Duodenal mucosa (tissue), 2 donors: ENCODE measurements around the gene HSD3B7.

ENCODE experiments used
- H3K27ac ChIP-seq: one replicate; pipeline ENCODE4 v1.7.0; 2013; ENCODE audit warnings: low read depth, low read length
- H3K27me3 ChIP-seq, 2 donors: one replicate each; pipeline ENCODE4 v1.7.0; 2013; ENCODE audit warnings: low read length in 2 of 2, control low read depth in 1 of 2; ENCODE audit not compliant: insufficient read depth in 2 of 2, control insufficient read depth in 1 of 2
- H3K36me3 ChIP-seq, 2 donors: one replicate each; pipeline ENCODE4 v1.7.0; 2013; ENCODE audit warnings: low read length in 2 of 2, control low read depth in 1 of 2; ENCODE audit not compliant: insufficient read depth in 2 of 2, control insufficient read depth in 1 of 2
- H3K4me1 ChIP-seq, 2 donors: one replicate each; pipeline ENCODE4 v1.7.0; 2013; ENCODE audit warnings: low read length in 2 of 2, control low read depth in 1 of 2; ENCODE audit not compliant: insufficient read depth in 2 of 2, control insufficient read depth in 1 of 2
- H3K4me3 ChIP-seq, 2 donors: one replicate each; pipeline ENCODE4 v1.7.0; 2013; ENCODE audit warnings: low read length in 2 of 2, low read depth in 1 of 2
- H3K9ac ChIP-seq, 2 donors: one replicate each; pipeline ENCODE4 v1.7.0; 2013; ENCODE audit warnings: low read length in 2 of 2, low read depth in 1 of 2
- H3K9me3 ChIP-seq, 2 donors: one replicate each; pipeline ENCODE4 v1.7.0; 2013; ENCODE audit warnings: low read length in 2 of 2, control low read depth in 1 of 2; ENCODE audit not compliant: control insufficient read depth in 1 of 2

Gene HSD3B7

GRCh38 chr16:30991052-30991451 is 6.0 kb downstream of the HSD3B7 start:
- Histone ChIP-seq H3K27ac (no peak overlapping the region), H3K9me3 (no peaks in the 10 kb centered on the region), H3K27me3 (no peaks in the 10 kb centered on the region), H3K9ac (no peak overlapping the region), H3K36me3 (peaks cover 0 to 2% of the 10 kb centered on the region in 2 donors), H3K4me1 (peaks cover under 1% of the 10 kb centered on the region in 2 donors), H3K4me3 (no peak overlapping the region)

- H3K4me1 ChIP-seq = peaks cover 6 to 10% of the 10 kb centered on the region in 2 donors
- H3K9ac ChIP-seq = no peak overlapping the region
- H3K27me3 ChIP-seq = no peaks in the 10 kb centered on the region
- peaks cover 0 to 2% of the 10 kb centered on the region in 2 donors for H3K36me3 ChIP-seq
- H3K27ac ChIP-seq = no peak overlapping the region
- no peak overlapping the region for H3K4me3 ChIP-seq
- no peaks in the 10 kb centered on the region for H3K9me3 ChIP-seq
Observed at GRCh38 chr16:30992276-30992780, 7.3 kb downstream of the HSD3B7 start.

- Histone ChIP-seq H3K4me3 (no peak overlapping the region), H3K9me3 (no peaks in the 10 kb centered on the region), H3K4me1 (peaks cover 11 to 17% of the 10 kb centered on the region in 2 donors), H3K36me3 (no peaks in the 10 kb centered on the region), H3K9ac (no peak overlapping the region), H3K27ac (no peak overlapping the region), H3K27me3 (no peaks in the 10 kb centered on the region)
Observed at GRCh38 chr16:30992931-30993816, 8.2 kb downstream of the HSD3B7 start.

- peak overlapping the region; percentile 60 to 77 for H3K9ac ChIP-seq
- H3K4me1 ChIP-seq = peaks cover 14 to 26% of the 10 kb centered on the region in 2 donors
- no peaks in the 10 kb centered on the region for H3K36me3 ChIP-seq
- no peaks in the 10 kb centered on the region for H3K27me3 ChIP-seq
- no peak overlapping the region for H3K27ac ChIP-seq
- no peak overlapping the region for H3K4me3 ChIP-seq
- no peaks in the 10 kb centered on the region for H3K9me3 ChIP-seq
Observed at GRCh38 chr16:30995927-30996323, 10.9 kb downstream of the HSD3B7 start.

GRCh38 chr16:30996324-30996984 is 11.4 kb downstream of the HSD3B7 start:
- peaks cover 15 to 26% of the 10 kb centered on the region in 2 donors for H3K4me1 ChIP-seq
- no peaks in the 10 kb centered on the region for H3K27me3 ChIP-seq
- peak overlapping the region; percentile 46 for H3K27ac ChIP-seq
- no peaks in the 10 kb centered on the region for H3K9me3 ChIP-seq
- H3K4me3 ChIP-seq = peak overlapping the region; percentile 88 to 89
- peak overlapping the region; percentile 66 to 77 for H3K9ac ChIP-seq
- no peaks in the 10 kb centered on the region for H3K36me3 ChIP-seq

GRCh38 chr16:30996985-30997724 is 12.1 kb downstream of the HSD3B7 start:
- Histone ChIP-seq H3K27me3 (no peaks in the 10 kb centered on the region), H3K27ac (peak overlapping the region; percentile 46), H3K4me3 (peak overlapping the region; percentile 88 to 89), H3K9me3 (no peaks in the 10 kb centered on the region), H3K36me3 (no peaks in the 10 kb centered on the region), H3K4me1 (peaks cover 15 to 26% of the 10 kb centered on the region in 2 donors), H3K9ac (peak overlapping the region; percentile 66 to 77)

GRCh38 chr16:30997725-30998711 is 13.0 kb downstream of the HSD3B7 start:
- Histone ChIP-seq H3K36me3 (no peaks in the 10 kb centered on the region), H3K27ac (no peak overlapping the region), H3K4me1 (peaks cover 15 to 26% of the 10 kb centered on the region in 2 donors), H3K4me3 (peak overlapping the region; percentile 65 to 88), H3K9me3 (no peaks in the 10 kb centered on the region), H3K9ac (peak overlapping the region; percentile 60 to 77), H3K27me3 (no peaks in the 10 kb centered on the region)

GRCh38 chr16:30998852-30999761 is 14.1 kb downstream of the HSD3B7 start:
- Histone ChIP-seq H3K9ac (no peak overlapping the region), H3K4me1 (peaks cover 15 to 26% of the 10 kb centered on the region in 2 donors), H3K36me3 (no peaks in the 10 kb centered on the region), H3K4me3 (no peak overlapping the region), H3K27me3 (no peaks in the 10 kb centered on the region), H3K27ac (no peak overlapping the region), H3K9me3 (no peaks in the 10 kb centered on the region)
